GM21528 (cell line): Measurements from ENCODE around the gene SST.

Experiments
- ATAC-seq: cut with Tn5 transposase; IDR thresholded peaks from one replicate; pipeline ENCODE4 v1.9.1; 2021; ENCODE audit warnings: mild to moderate bottlenecking, moderate library complexity; ENCODE audit not compliant: unreplicated experiment, low FRiP score

Gene SST

GRCh38 chr3:187636528-187636927 is 33.7 kb downstream of the SST start:
- ATAC-seq, result no peak

- ATAC-seq, result no peak
These were observed 39.8 kb downstream of the SST start for GRCh38 chr3:187630404-187630803.

- no peak for ATAC-seq
These were observed 40.5 kb downstream of the SST start for GRCh38 chr3:187629711-187630110.

- no peak for ATAC-seq
These were observed 42.0 kb downstream of the SST start for GRCh38 chr3:187628169-187628568.

- no peak for ATAC-seq
These were observed 43.6 kb downstream of the SST start for GRCh38 chr3:187626581-187626980.

GRCh38 chr3:187624588-187624987 is 45.6 kb downstream of the SST start:
- ATAC-seq, result no peak

- ATAC-seq, result no peak
These were observed 46.8 kb downstream of the SST start for GRCh38 chr3:187623285-187623814.

GRCh38 chr3:187621881-187622280 is 48.3 kb downstream of the SST start:
- ATAC-seq, result no peak

- no peak for ATAC-seq
These were observed 50.7 kb downstream of the SST start for GRCh38 chr3:187619461-187619860.
